Smooth muscle cell (in vitro differentiated cells): ENCODE results near the gene B3GNT9. TPM values are rescaled to one million over a fixed set of nuclear protein-coding genes. Genes with fewer than 3 reads are reported as not detected.

Source experiments
- DNase-seq: peaks from one replicate; lab custom pipeline; 2025; ENCODE audit not compliant: unreplicated experiment; lab: John Stamatoyannopoulos, UW
- H2AFZ ChIP-seq: fragments of 200-600 bp; sonication (generic); 2 replicates; pipeline ENCODE4 v1.6.0; 2016; ENCODE audit warnings: antibody characterized with exemption, low read depth, mild to moderate bottlenecking
- H3F3A ChIP-seq: fragments of 200-600 bp; sonication (generic); 2 replicates; pipeline ENCODE4 v1.6.0; 2017; ENCODE audit warnings: antibody characterized with exemption, low read depth
- H3K27ac ChIP-seq: fragments of 200-600 bp; sonication (generic); 2 replicates; pipeline ENCODE4 v1.5.1; 2016; ENCODE audit warnings: low read depth, mild to moderate bottlenecking
- H3K27me3 ChIP-seq: fragments of 200-600 bp; sonication (generic); 2 replicates; pipeline ENCODE4 v1.6.1; 2016; ENCODE audit warnings: low read depth, mild to moderate bottlenecking
- H3K36me3 ChIP-seq: fragments of 200-600 bp; sonication (generic); 2 replicates; pipeline ENCODE4 v1.5.1; 2016; ENCODE audit warnings: low read depth
- H3K4me1 ChIP-seq: fragments of 200-600 bp; sonication (generic); 2 replicates; pipeline ENCODE4 v1.5.1; 2016; ENCODE audit warnings: low read depth
- H3K4me2 ChIP-seq: fragments of 200-600 bp; sonication (generic); 2 replicates; pipeline ENCODE4 v1.6.0; 2016; ENCODE audit warnings: mild to moderate bottlenecking
- H3K4me3 ChIP-seq: fragments of 200-600 bp; sonication (generic); 2 replicates; pipeline ENCODE4 v1.5.1; 2016; ENCODE audit warnings: mild to moderate bottlenecking
- H3K79me2 ChIP-seq: fragments of 200-600 bp; sonication (generic); 2 replicates; pipeline ENCODE4 v1.6.0; 2016; ENCODE audit warnings: low read depth, mild to moderate bottlenecking
- H3K9ac ChIP-seq: fragments of 200-600 bp; sonication (generic); 2 replicates; pipeline ENCODE4 v1.6.0; 2016; ENCODE audit warnings: low read depth
- H3K9me3 ChIP-seq: fragments of 200-600 bp; sonication (generic); replicated peaks from 2 replicates; pipeline ENCODE4 v1.5.1; 2016; ENCODE audit warnings: low read depth
- H4K20me1 ChIP-seq: fragments of 200-600 bp; sonication (generic); 2 replicates; pipeline ENCODE4 v1.6.0; 2016; ENCODE audit warnings: low read depth
- CTCF ChIP-seq: fragments of 200-600 bp; sonication (generic); IDR thresholded peaks from 2 replicates; pipeline ENCODE4 v1.5.1; 2017; ENCODE audit warnings: borderline replicate concordance, mild to moderate bottlenecking, antibody characterized with exemption; ENCODE audit not compliant: insufficient read depth, poor library complexity, severe bottlenecking
- WGBS: methylation state at CpG from one replicate; pipeline ENCODE4 v1.1.7; 2016; ENCODE audit warnings: low lambda C conversion rate; 5-methylcytosine and 5-hydroxymethylcytosine counted together
- polyA plus RNA-seq: library from polyadenylated mRNA; unstranded; fragments of >200 nt; fragmentation: Nextera tagmentation; extraction: Ambion mirVana; gene quantifications from 2 replicates; pipeline ENCODE4 v1.2.1, GENCODE V29; 2016
- total RNA-seq: library from RNA; depleted of rRNA; stranded (reverse); fragments of >200 nt; gene quantifications from 2 replicates; pipeline ENCODE4 v1.2.3, GENCODE V29; 2014

Gene B3GNT9
- total and polyA plus RNA-seq, 2 experiments from 2014 or later, result 29.9 to 39.3 TPM

GRCh38 chr16:67151431-67152097 lies 766 bp upstream of the B3GNT9 start:
- Histone ChIP-seq H3K4me1 (peaks cover 6% of the 10 kb centered on the region), H3K4me2 (peak overlapping the region; percentile 93), H4K20me1 (peaks cover 40% of the 10 kb centered on the region), H3K9ac (no peak overlapping the region), H3K27ac (no peak overlapping the region), H3F3A (no peaks in the 10 kb centered on the region), H3K79me2 (no peaks in the 10 kb centered on the region), H3K27me3 (peaks cover 27% of the 10 kb centered on the region), H3K9me3 (no peaks in the 10 kb centered on the region), H2AFZ (no peak overlapping the region), H3K4me3 (peak overlapping the region; percentile 72), H3K36me3 (no peaks in the 10 kb centered on the region)
- DNase-seq, result no peak
- TF ChIP-seq CTCF, result no peak
- WGBS, result 76% methylated on average over 8 of the region's 8 CpGs

- WGBS, result 7% methylated on average over 68 of the region's 94 CpGs
- peak; percentile 12 for TF ChIP-seq CTCF
- no peaks in the 10 kb centered on the region for H3K9me3 ChIP-seq
- peaks cover 6% of the 10 kb centered on the region for H3K4me1 ChIP-seq
- peak; percentile 73 for DNase-seq
- peak overlapping the region; percentile 80 for H3K27ac ChIP-seq
- no peaks in the 10 kb centered on the region for H3K36me3 ChIP-seq
- no peaks in the 10 kb centered on the region for H3F3A ChIP-seq
- H3K27me3 ChIP-seq, result peaks cover 15% of the 10 kb centered on the region
- H4K20me1 ChIP-seq, result peaks cover 27% of the 10 kb centered on the region
- peak overlapping the region; percentile 72 for H3K4me3 ChIP-seq
- H3K79me2 ChIP-seq, result no peaks in the 10 kb centered on the region
- H2AFZ ChIP-seq, result peak overlapping the region; percentile 73
- H3K9ac ChIP-seq, result peak overlapping the region; percentile 81
- H3K4me2 ChIP-seq, result peak overlapping the region; percentile 93
Measured at GRCh38 chr16:67150047-67150832, 558 bp downstream of the B3GNT9 start.

GRCh38 chr16:67149276-67150046 lies 1.3 kb downstream of the B3GNT9 start:
- Histone ChIP-seq H3K79me2 (no peaks in the 10 kb centered on the region), H3K4me3 (peak overlapping the region; percentile 72), H3K9me3 (no peaks in the 10 kb centered on the region), H3K4me2 (peak overlapping the region; percentile 93), H2AFZ (no peak overlapping the region), H3K4me1 (no peaks in the 10 kb centered on the region), H3K27ac (no peak overlapping the region), H3K36me3 (no peaks in the 10 kb centered on the region), H3F3A (no peaks in the 10 kb centered on the region), H3K27me3 (peaks cover 7% of the 10 kb centered on the region), H4K20me1 (peaks cover 20% of the 10 kb centered on the region), H3K9ac (no peak overlapping the region)
- WGBS, result 73% methylated on average over 70 of the region's 77 CpGs
- no peak for TF ChIP-seq CTCF
- no peak for DNase-seq
